ENCODE measurements around the gene BLCAP. TPM values are rescaled to one million over a fixed set of nuclear protein-coding genes. Genes with fewer than 3 reads are reported as not detected.

Gene BLCAP
- total and polyA plus RNA-seq, 4 donors: 35.2 to 68.7 (median 41.7) TPM

DNA sequence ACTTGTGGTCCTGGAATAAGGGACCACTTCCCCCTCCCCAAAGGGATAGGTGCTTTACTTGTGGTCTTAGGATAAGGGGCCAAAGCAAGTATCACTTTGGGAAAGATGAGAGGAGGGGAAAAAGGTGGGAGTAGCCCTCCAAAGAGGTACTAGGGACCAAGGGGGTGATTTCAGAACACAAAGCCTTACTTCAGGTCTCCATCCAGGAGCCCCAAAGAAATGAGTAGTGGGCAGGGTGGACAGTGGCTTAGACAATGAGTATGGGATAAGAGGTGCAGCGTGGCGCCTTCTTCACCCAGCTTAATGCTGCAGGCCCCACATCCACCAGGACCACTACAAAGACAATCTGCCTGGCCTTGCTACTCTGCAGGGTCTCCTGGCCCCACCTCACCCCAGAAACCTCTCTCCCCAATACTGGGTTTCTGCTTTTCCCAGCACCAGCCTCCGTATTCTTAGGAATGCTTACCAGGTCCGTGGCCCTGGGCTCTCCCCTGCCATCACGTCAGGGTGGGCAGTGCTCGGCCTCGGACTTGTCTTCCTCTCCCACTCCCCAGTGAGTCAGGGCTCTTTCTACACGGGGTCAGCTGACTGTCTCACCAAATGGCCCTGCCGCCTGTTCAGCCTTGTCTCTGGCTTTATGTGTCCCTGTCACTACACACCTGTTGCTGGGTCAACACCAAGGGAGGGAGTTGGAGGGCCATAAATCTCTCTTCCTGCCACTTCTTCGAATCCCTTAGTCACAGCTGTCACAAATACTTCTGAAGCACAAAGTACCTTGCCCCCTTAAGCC is 3.6 kb downstream of the BLCAP start:
- no peak overlapping the region for H3K4me3 ChIP-seq (ENCODE audit: low read length in 2 of 2)
- no peak for ATAC-seq (ENCODE audit: low FRiP score)
- H3K4me1 ChIP-seq (ENCODE audit: control insufficient read depth in 1 of 2, insufficient read depth in 2 of 2, low read length in 2 of 2): peaks cover 0 to 3% of the 10 kb centered on the region in 2 donors
- no peak for DNase-seq
- intact Hi-C loops (cut with DNase I): loop anchor here in 1 of 2 donors (5.0 kb wide), 1 partner anchor 122 kb away; no protein-coding TSS in a partner anchor
- no peaks in the 10 kb centered on the region for H3K9me3 ChIP-seq (ENCODE audit: control insufficient read depth, low read length)
- no peak overlapping the region for H3K27ac ChIP-seq (ENCODE audit: low read depth in 1 of 2, low read length in 2 of 2)
- H3K27me3 ChIP-seq (ENCODE audit: control insufficient read depth in 1 of 2, insufficient read depth in 2 of 2, low read length in 1 of 2): no peaks in the 10 kb centered on the region
- 62 to 64% methylated on average over 10 of the region's 10 CpGs for WGBS, 2 donors
- H3K36me3 ChIP-seq (ENCODE audit: control insufficient read depth in 1 of 2, insufficient read depth in 2 of 2, low read length in 1 of 2): no peaks in the 10 kb centered on the region

DNA sequence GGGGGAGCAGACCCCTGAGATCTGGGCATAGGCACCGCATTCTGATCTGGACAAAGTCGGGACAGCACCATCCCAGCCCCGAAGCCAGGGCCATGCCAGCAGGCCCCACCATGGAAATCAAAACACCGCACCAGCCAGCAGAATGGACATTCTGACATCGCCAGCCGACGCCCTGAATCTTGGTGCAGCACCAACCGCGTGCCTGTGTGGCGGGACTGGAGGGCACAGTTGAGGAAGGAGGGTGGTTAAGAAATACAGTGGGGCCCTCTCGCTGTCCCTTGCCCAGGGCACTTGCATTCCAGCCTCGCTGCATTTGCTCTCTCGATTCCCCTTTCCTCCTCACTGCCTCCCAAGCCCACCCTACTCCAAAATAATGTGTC is 4.7 kb downstream of the BLCAP start:
- ATAC-seq (ENCODE audit: low FRiP score) (no peak), DNase-seq (no peak)
- Histone ChIP-seq H3K27ac (ENCODE audit: low read depth in 1 of 2, low read length in 2 of 2) (no peak overlapping the region), H3K9me3 (ENCODE audit: control insufficient read depth, low read length) (no peaks in the 10 kb centered on the region), H3K27me3 (ENCODE audit: control insufficient read depth in 1 of 2, insufficient read depth in 2 of 2, low read length in 1 of 2) (no peaks in the 10 kb centered on the region), H3K4me1 (ENCODE audit: control insufficient read depth in 1 of 2, insufficient read depth in 2 of 2, low read length in 2 of 2) (peaks cover 0 to 3% of the 10 kb centered on the region in 2 donors), H3K4me3 (ENCODE audit: low read length in 2 of 2) (no peak overlapping the region), H3K36me3 (ENCODE audit: control insufficient read depth in 1 of 2, insufficient read depth in 2 of 2, low read length in 1 of 2) (no peaks in the 10 kb centered on the region)
- 82 to 86% methylated on average over 13 of the region's 13 CpGs for WGBS, 2 donors
- intact Hi-C loops (cut with DNase I): loop anchor here in 1 of 2 donors (5.0 kb wide), 1 partner anchor 121 kb away; no protein-coding TSS in a partner anchor

DNA sequence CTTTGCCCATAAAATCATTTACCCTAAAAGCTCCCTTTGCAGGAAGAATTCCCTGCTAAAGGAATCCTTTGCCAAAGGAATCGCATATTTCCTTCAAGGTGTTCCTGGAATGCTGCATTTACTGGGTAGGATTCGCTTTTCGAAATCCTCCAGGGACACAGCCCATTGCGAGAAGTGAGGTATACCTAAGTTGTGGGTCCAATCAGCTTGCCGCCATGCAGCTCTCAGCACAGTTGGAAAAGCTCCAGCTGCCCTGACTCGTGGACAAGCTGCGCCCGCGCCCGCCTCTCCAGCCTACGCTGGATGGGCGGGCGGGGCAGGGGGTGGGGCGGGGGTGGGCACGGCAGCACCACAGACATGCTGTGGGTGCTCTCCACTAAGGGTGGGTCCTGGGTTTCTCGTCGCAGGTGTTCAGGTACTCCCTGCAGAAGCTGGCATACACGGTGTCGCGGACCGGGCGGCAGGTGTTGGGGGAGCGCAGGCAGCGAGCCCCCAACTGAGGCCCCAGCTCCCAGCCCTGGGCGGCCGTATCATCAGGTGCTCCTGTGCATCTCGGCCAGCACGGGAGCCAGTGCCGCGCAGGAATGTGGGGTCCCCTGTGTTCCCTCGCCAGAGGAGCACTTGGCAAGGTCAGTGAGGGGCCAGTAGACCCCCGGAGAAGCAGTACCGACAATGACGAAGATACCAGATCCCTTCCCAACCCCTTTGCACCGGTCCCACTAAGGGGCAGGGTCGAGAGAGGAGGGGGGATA is 5.2 kb downstream of the BLCAP start:
- Histone ChIP-seq H3K4me3 (ENCODE audit: low read length in 2 of 2) (no peak overlapping the region), H3K36me3 (ENCODE audit: control insufficient read depth in 1 of 2, insufficient read depth in 2 of 2, low read length in 1 of 2) (no peaks in the 10 kb centered on the region), H3K27me3 (ENCODE audit: control insufficient read depth in 1 of 2, insufficient read depth in 2 of 2, low read length in 1 of 2) (no peaks in the 10 kb centered on the region), H3K9me3 (ENCODE audit: control insufficient read depth, low read length) (no peaks in the 10 kb centered on the region), H3K27ac (ENCODE audit: low read depth in 1 of 2, low read length in 2 of 2) (no peak overlapping the region), H3K4me1 (ENCODE audit: control insufficient read depth in 1 of 2, insufficient read depth in 2 of 2, low read length in 2 of 2) (peaks cover 0 to 3% of the 10 kb centered on the region in 2 donors)
- no peak for DNase-seq
- no peak for ATAC-seq (ENCODE audit: low FRiP score)
- WGBS, 2 donors: 69 to 72% methylated on average over 35 to 36 of the region's 36 CpGs
- intact Hi-C loops (cut with DNase I): loop anchor here in 1 of 2 donors (5.0 kb wide), 1 partner anchor 120 kb away; no protein-coding TSS in a partner anchor

DNA sequence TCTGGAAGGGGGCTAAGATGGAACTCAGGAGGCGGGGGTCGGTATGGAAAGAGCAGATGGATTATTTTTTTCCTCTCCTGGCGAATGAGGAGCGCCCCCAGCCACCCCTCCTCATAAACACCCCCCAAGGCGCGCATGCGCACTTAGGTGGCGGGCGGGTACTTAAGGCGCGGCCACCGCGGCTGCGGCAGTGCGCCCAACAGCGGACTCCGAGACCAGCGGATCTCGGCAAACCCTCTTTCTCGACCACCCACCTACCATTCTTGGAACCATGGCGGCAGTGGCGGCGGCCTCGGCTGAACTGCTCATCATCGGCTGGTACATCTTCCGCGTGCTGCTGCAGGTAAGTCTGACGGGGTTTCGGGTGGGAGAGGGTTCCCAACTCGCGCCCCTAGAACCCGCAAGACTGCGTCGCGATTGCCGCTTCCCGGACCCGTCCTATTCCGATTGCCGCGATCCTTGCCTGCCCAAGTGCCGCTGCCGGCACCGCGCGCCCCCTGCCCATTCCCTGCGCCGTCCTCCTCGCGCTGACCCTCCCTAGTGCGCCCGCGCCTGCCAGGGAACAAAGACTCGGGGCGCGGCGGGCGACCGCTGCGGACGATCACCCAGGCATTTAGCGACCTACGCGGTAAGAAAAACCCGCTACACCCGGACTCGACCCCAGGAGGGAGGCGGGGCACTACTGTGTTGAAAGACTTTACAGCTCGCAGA is 6.5 kb downstream of the BLCAP start, which contains the start of gene NNAT:
TSS of gene NNAT (plus strand) at position 190 of the 711 bp plus-strand sequence. CDS start at position 272, 82 bp downstream.
- H3K36me3 ChIP-seq (ENCODE audit: control insufficient read depth in 1 of 2, insufficient read depth in 2 of 2, low read length in 1 of 2): no peaks in the 10 kb centered on the region
- intact Hi-C loops (cut with DNase I): loop anchor here in 1 of 2 donors (5.0 kb wide), 1 partner anchor 119 kb away; no protein-coding TSS in a partner anchor
- H3K27ac ChIP-seq (ENCODE audit: low read depth in 1 of 2, low read length in 2 of 2): no peak within 1 kb of the TSS
- no peak for DNase-seq
- no peak within 1 kb of the TSS for H3K4me3 ChIP-seq (ENCODE audit: low read length in 2 of 2)
- H3K4me1 ChIP-seq (ENCODE audit: control insufficient read depth in 1 of 2, insufficient read depth in 2 of 2, low read length in 2 of 2): peaks cover 0 to 3% of the 10 kb centered on the region in 2 donors
- no peaks in the 10 kb centered on the region for H3K27me3 ChIP-seq (ENCODE audit: control insufficient read depth in 1 of 2, insufficient read depth in 2 of 2, low read length in 1 of 2)
- H3K9me3 ChIP-seq (ENCODE audit: control insufficient read depth, low read length): no peaks in the 10 kb centered on the region
- WGBS, 2 donors: 70 to 76% methylated on average over 69 of the region's 69 CpGs
- ATAC-seq (ENCODE audit: low FRiP score): no peak

DNA sequence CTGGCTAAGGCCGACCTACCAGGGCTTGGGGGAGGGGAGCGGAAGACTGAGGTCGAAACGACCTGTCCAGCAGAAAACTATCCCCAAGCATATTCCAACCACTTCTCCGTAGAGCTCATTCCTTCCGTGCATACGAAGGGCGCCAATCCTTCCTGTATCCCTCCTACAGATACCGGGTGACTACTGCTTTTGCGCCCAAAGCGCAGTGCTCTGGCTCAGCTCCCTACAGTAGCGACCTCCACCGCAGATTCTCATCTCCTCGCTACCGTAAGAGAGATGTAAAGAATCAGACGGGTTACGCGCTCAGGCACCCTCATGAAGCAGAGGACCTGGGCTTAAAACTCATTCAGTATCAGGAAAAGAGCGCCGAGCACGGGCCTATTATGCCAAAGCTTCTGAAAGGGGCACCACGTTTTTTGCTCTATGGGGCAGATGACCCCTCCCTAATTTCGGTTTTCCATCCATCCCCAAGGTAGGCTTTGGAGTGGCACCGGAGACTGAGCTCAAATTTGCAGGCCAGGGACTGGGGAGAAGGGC is 7.2 kb downstream of the BLCAP start:
- Histone ChIP-seq H3K27ac (ENCODE audit: low read depth in 1 of 2, low read length in 2 of 2) (no peak overlapping the region), H3K4me3 (ENCODE audit: low read length in 2 of 2) (no peak overlapping the region)

DNA sequence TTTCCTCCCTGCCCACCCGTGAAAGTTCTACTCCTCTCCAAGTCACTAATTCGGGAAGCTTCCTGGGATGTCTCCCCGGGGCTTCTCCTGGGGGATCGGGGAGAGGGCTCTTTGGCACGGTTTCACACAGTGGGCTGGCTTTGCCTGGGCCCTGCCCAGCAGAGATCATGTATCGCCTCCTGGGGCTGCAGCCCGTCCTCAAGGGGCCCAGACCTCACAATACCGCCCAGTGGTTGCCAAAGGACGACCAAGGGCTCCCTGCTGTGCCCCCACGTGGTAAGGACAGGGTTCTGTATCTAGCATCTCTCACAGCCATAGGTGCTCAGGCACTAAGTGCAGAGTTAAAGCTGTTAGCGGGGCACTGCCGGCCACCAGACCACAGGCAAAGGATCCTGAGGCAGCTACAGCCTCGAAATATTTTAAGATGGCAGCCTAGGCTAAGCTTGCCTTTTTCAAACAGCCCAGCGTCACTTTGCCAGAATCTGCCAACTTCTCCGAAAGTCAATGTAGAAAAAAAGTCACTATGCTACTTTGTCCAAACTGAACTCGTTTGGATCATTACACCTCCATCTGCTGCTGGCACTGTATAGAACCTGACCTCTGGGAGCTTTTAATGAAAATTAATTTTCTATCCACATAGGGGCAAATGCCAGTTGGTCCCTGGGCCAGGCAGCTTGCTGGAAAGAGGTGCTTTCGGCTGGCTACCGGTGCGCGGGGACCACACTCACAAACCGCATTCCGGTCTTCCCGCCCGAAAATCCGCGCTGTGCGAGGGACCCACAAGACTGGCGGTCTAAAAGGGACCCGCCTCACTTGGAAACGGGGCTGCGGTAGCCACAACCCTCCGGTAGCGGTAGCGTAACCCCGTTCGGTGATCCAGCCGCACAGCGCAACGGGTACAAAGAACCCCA is 7.9 kb downstream of the BLCAP start:
- Histone ChIP-seq H3K27me3 (ENCODE audit: control insufficient read depth in 1 of 2, insufficient read depth in 2 of 2, low read length in 1 of 2) (no peaks in the 10 kb centered on the region), H3K27ac (ENCODE audit: low read depth in 1 of 2, low read length in 2 of 2) (no peak overlapping the region), H3K4me1 (ENCODE audit: control insufficient read depth in 1 of 2, insufficient read depth in 2 of 2, low read length in 2 of 2) (no peaks in the 10 kb centered on the region), H3K9me3 (ENCODE audit: control insufficient read depth, low read length) (no peaks in the 10 kb centered on the region), H3K4me3 (ENCODE audit: low read length in 2 of 2) (no peak overlapping the region), H3K36me3 (ENCODE audit: control insufficient read depth in 1 of 2, insufficient read depth in 2 of 2, low read length in 1 of 2) (no peaks in the 10 kb centered on the region)
- ATAC-seq (ENCODE audit: low FRiP score) (no peak), DNase-seq (no peak)
- 84 to 85% methylated on average over 39 of the region's 39 CpGs for whole genome bisulfite sequencing, 2 donors
- intact Hi-C loops (cut with DNase I): loop anchor here in 1 of 2 donors (5.0 kb wide), 1 partner anchor 117 kb away; no protein-coding TSS in a partner anchor

More for the DNA sequence above, 7.2 kb downstream of the BLCAP start:
- ATAC-seq (ENCODE audit: low FRiP score) (no peak), DNase-seq (no peak)
- H3K36me3 ChIP-seq (ENCODE audit: control insufficient read depth in 1 of 2, insufficient read depth in 2 of 2, low read length in 1 of 2): no peaks in the 10 kb centered on the region
- intact Hi-C loops (cut with DNase I): loop anchor here in 1 of 2 donors (5.0 kb wide), 1 partner anchor 118 kb away; no protein-coding TSS in a partner anchor
- H3K27me3 ChIP-seq (ENCODE audit: control insufficient read depth in 1 of 2, insufficient read depth in 2 of 2, low read length in 1 of 2): no peaks in the 10 kb centered on the region
- 92 to 93% methylated on average over 24 of the region's 24 CpGs for WGBS, 2 donors
- no peaks in the 10 kb centered on the region for H3K4me1 ChIP-seq (ENCODE audit: control insufficient read depth in 1 of 2, insufficient read depth in 2 of 2, low read length in 2 of 2)
- H3K9me3 ChIP-seq (ENCODE audit: control insufficient read depth, low read length): no peaks in the 10 kb centered on the region

DNA sequence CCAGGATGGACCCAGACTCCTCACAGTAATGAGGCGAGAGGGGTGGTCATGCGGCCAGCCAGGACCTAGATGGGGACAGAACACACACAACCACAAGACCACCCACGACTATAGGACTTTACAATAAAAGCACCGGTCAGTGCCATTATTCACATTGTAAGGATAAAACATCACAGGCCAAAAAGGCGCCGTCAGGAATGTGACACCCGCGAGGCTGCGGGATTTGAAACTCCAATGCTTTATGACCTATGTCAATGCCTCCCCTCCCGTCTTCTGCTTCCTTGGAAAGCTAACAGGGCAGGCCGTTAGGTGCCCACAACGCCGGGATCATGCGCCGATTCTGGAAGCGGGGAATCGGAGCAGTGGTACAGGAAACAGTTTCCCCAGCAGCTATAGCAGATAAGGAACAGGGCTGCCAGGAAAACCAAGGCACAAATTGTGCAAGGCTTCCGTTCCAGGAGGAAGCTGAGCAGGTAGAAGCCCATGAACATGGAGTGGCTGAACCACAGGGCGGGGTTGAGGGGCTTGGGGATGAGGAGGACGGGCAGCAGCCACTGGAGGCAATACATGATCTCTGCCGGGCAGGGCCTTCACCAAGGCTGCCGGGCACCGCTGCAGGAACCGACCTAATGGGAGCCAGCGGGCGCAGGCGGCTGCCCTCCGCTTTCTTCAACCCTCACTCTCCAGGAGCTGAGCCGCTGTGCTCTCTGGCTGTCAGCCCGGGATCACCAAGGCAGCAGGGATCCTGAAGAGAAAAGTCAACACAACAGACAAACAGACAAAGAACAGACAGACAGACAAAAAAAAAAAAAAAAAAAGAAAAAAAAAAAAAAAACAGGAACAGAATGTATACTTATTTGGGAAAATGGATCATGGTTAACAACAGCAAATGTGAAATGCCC is 8.8 kb downstream of the BLCAP start:
- intact Hi-C loops (cut with DNase I): no loop called here
- H3K4me1 ChIP-seq (ENCODE audit: control insufficient read depth in 1 of 2, insufficient read depth in 2 of 2, low read length in 2 of 2): no peaks in the 10 kb centered on the region
- WGBS, 2 donors: 77 to 78% methylated on average over 30 of the region's 30 CpGs
- no peak overlapping the region for H3K27ac ChIP-seq (ENCODE audit: low read depth in 1 of 2, low read length in 2 of 2)
- no peak overlapping the region for H3K4me3 ChIP-seq (ENCODE audit: low read length in 2 of 2)
- H3K9me3 ChIP-seq (ENCODE audit: control insufficient read depth, low read length): no peaks in the 10 kb centered on the region
- ATAC-seq (ENCODE audit: low FRiP score) (no peak), DNase-seq (no peak)
- H3K36me3 ChIP-seq (ENCODE audit: control insufficient read depth in 1 of 2, insufficient read depth in 2 of 2, low read length in 1 of 2): peaks cover 0 to 2% of the 10 kb centered on the region in 2 donors
- H3K27me3 ChIP-seq (ENCODE audit: control insufficient read depth in 1 of 2, insufficient read depth in 2 of 2, low read length in 1 of 2): no peaks in the 10 kb centered on the region
